Calu3 (cell line): Measurements from ENCODE around the gene NSD2. TPM values are rescaled to one million over a fixed set of nuclear protein-coding genes. Genes with fewer than 3 reads are reported as not detected.

ENCODE experiments used
- BruUV-seq: library from RNA; stranded (reverse); fragments of 400-500 nt; replicated peaks from 2 replicates; lab custom pipeline; 2021; lab: Mats Ljungman, UMichigan
- CTCF ChIA-PET: fragments of 300-600 bp; sonication (Branson Sonifier 250); formaldehyde crosslinking; loops from one replicate; lab custom pipeline; 2022; ENCODE audit warnings: antibody characterized with exemption; lab: Charles Lee
- DNase-seq: peaks from one replicate; pipeline ENCODE4 v3.0.0; 2022
- H3K27ac Mint-ChIP-seq: one replicate; pipeline ENCODE4 v1.8.0; 2022; ENCODE audit warnings: mixed read lengths; ENCODE audit not compliant: unreplicated experiment
- H3K27me3 Mint-ChIP-seq: one replicate; pipeline ENCODE4 v1.8.0; 2022; ENCODE audit warnings: mixed read lengths; ENCODE audit not compliant: unreplicated experiment
- H3K36me3 Mint-ChIP-seq: one replicate; pipeline ENCODE4 v1.8.0; 2022; ENCODE audit warnings: mild to moderate bottlenecking, moderate library complexity, mixed read lengths; ENCODE audit not compliant: insufficient read depth, unreplicated experiment
- H3K4me1 Mint-ChIP-seq: one replicate; pipeline ENCODE4 v1.8.0; 2022; ENCODE audit warnings: mild to moderate bottlenecking, low read depth, mixed read lengths; ENCODE audit not compliant: unreplicated experiment
- H3K4me3 Mint-ChIP-seq: one replicate; pipeline ENCODE4 v1.8.0; 2022; ENCODE audit warnings: mild to moderate bottlenecking, low read depth, moderate library complexity, mixed read lengths; ENCODE audit not compliant: unreplicated experiment
- H3K9me3 Mint-ChIP-seq: one replicate; pipeline ENCODE4 v1.8.0; 2022; ENCODE audit warnings: low read depth, mixed read lengths; ENCODE audit not compliant: unreplicated experiment
- intact Hi-C: fragments of 100-400 bp; cut with micrococcal nuclease; formaldehyde crosslinking; loops from one replicate; pipeline ENCODE4 v1.10.0; 2022; ENCODE audit not compliant: unreplicated experiment
- total RNA-seq: library from RNA; stranded (reverse); gene quantifications from 2 replicates; pipeline ENCODE4 v1.2.3, GENCODE V29; 2022
- TF ChIP-seq, protein P1 (sequence below): fragments of 200-600 bp; IDR thresholded peaks from one replicate; pipeline ENCODE4 v1.8.0; 2022; ENCODE audit warnings: antibody characterized with exemption; ENCODE audit not compliant: unreplicated experiment

NSD2 gene
- total RNA-seq, 1 experiment from 2014 or later = 104 TPM

GRCh38 chr4:1896658-1896991 is 25.4 kb downstream of the NSD2 start:
- Mint-ChIP-seq H3K4me3 (no peak overlapping the region), H3K36me3 (peaks cover 7% of the 10 kb centered on the region), H3K9me3 (no peaks in the 10 kb centered on the region), H3K4me1 (peaks cover 8% of the 10 kb centered on the region), H3K27me3 (no peaks in the 10 kb centered on the region), H3K27ac (no peak overlapping the region)
- DNase-seq = no peak
- intact Hi-C loops = no loop called here
- no TSS peak for BruUV-seq
- CTCF ChIA-PET = no interaction called here
- TF ChIP-seq, protein P1, sequence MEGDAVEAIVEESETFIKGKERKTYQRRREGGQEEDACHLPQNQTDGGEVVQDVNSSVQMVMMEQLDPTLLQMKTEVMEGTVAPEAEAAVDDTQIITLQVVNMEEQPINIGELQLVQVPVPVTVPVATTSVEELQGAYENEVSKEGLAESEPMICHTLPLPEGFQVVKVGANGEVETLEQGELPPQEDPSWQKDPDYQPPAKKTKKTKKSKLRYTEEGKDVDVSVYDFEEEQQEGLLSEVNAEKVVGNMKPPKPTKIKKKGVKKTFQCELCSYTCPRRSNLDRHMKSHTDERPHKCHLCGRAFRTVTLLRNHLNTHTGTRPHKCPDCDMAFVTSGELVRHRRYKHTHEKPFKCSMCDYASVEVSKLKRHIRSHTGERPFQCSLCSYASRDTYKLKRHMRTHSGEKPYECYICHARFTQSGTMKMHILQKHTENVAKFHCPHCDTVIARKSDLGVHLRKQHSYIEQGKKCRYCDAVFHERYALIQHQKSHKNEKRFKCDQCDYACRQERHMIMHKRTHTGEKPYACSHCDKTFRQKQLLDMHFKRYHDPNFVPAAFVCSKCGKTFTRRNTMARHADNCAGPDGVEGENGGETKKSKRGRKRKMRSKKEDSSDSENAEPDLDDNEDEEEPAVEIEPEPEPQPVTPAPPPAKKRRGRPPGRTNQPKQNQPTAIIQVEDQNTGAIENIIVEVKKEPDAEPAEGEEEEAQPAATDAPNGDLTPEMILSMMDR = no peak

GRCh38 chr4:1898007-1898406 is 26.8 kb downstream of the NSD2 start:
- no peak for DNase-seq
- Mint-ChIP-seq H3K4me3 (no peak overlapping the region), H3K9me3 (no peaks in the 10 kb centered on the region), H3K27me3 (no peaks in the 10 kb centered on the region), H3K4me1 (peaks cover 8% of the 10 kb centered on the region), H3K27ac (no peak overlapping the region), H3K36me3 (peaks cover 17% of the 10 kb centered on the region)
- intact Hi-C loops = no loop called here
- no TSS peak for BruUV-seq
- TF ChIP-seq, protein P1 = no peak
- CTCF ChIA-PET = interaction anchor here (1.6 kb wide), 1 partner anchor 151 kb away, joined by 5 read pairs; no protein-coding TSS in a partner anchor

DNA sequence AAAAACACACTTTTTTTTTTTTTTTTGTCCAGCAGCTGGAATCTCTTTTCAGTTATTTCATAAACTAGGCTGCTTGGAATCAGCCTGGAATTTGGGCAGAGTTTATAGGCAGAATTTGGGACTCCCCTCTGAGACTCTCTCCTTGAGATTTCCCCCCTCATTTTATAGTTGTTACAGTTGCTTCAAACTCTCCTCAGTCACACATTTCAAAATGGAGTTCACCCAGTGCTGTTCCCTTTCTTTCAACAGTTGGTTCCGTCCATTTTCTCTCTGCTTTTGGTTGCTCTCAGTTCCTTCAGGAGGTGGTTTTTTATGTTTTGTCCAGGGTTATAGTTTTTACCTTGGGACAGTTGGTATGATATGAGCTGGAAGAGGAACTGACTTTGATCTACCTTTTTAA is 27.5 kb downstream of the NSD2 start:
- intact Hi-C loops = no loop called here
- CTCF ChIA-PET = interaction anchor here (0.9 to 1.6 kb wide), 3 partner anchors 10 to 151 kb away, joined by 3 to 5 read pairs (median 4); no protein-coding TSS in a partner anchor
- Mint-ChIP-seq H3K9me3 (no peaks in the 10 kb centered on the region), H3K4me3 (no peak overlapping the region), H3K4me1 (peaks cover 8% of the 10 kb centered on the region), H3K27me3 (no peaks in the 10 kb centered on the region), H3K27ac (no peak overlapping the region), H3K36me3 (peaks cover 23% of the 10 kb centered on the region)
- no peak for DNase-seq
- TF ChIP-seq, protein P1 = no peak
- BruUV-seq = no TSS peak

DNA sequence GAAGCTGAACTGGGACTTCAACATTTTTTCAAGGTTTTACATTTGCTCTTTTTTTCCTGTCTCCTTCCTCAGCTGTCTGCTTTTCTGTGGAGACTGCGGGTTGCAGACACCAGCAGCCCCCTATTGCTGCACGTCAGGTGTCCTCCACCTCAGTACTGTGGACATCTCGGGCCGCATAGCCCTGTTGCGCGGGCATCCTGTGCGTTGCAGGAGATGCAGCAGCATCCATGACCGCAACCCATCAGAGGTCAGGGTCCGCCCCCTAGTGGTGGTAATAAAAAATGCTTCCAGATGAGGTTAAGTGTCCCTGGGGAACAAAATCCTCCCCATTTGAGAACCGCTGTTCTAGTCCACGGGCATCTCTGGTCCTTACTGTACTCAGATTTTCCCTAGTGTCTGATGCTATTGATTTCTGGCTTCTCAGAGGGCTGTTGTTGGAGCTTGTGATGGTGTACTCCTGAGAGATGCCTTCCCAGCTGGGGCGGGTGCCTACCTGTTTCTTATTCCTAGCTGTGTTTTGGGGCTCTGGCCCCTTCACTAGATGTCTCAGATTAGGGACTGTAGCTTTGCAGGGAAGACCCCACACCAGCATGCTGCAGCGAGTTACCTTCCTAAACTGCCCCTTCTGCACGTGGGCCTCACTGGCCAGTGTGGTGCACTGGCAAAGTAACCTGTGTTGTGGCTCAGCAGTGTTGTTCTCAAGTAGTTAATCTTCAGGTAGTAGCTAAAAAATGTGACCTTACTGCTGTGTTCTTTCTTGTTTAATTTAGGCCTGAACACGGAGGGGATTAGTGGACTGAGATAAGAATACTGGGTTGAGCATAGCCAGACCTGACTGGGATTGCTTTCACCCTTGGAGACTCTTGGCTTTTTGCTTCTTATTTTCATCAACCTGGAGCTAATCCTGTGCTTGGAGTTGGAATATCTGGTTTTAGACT is 28.2 kb downstream of the NSD2 start:
- Mint-ChIP-seq H3K36me3 (peaks cover 25% of the 10 kb centered on the region), H3K27ac (no peak overlapping the region), H3K4me3 (no peak overlapping the region), H3K9me3 (no peaks in the 10 kb centered on the region), H3K27me3 (no peaks in the 10 kb centered on the region), H3K4me1 (peaks cover 8% of the 10 kb centered on the region)
- intact Hi-C loops = no loop called here
- TF ChIP-seq, protein P1 = peak; percentile 71
- BruUV-seq = no TSS peak
- peak; percentile 68 for DNase-seq
- CTCF ChIA-PET = interaction anchor here (0.9 to 1.6 kb wide), 3 partner anchors 9 to 152 kb away, joined by 3 to 5 read pairs (median 4); no protein-coding TSS in a partner anchor
